ENCODE results near the gene TMEM255B.

TMEM255B gene

GRCh38 chr13:113845055-113845454, 86.0 kb downstream of the TMEM255B start:
- no peak for TF ChIP-seq ZNF274 (IDR thresholded peaks at IDR 0.05; ENCODE audit: low read depth, low read length)
- no peak overlapping the region for H3K4me3 ChIP-seq (ENCODE audit: low read length)

GRCh38 chr13:113845723-113846635, 87.0 kb downstream of the TMEM255B start:
- no peak overlapping the region for H3K4me3 ChIP-seq (ENCODE audit: low read length)
- no peak for TF ChIP-seq ZNF274 (IDR thresholded peaks at IDR 0.05; ENCODE audit: low read depth, low read length)

DNA sequence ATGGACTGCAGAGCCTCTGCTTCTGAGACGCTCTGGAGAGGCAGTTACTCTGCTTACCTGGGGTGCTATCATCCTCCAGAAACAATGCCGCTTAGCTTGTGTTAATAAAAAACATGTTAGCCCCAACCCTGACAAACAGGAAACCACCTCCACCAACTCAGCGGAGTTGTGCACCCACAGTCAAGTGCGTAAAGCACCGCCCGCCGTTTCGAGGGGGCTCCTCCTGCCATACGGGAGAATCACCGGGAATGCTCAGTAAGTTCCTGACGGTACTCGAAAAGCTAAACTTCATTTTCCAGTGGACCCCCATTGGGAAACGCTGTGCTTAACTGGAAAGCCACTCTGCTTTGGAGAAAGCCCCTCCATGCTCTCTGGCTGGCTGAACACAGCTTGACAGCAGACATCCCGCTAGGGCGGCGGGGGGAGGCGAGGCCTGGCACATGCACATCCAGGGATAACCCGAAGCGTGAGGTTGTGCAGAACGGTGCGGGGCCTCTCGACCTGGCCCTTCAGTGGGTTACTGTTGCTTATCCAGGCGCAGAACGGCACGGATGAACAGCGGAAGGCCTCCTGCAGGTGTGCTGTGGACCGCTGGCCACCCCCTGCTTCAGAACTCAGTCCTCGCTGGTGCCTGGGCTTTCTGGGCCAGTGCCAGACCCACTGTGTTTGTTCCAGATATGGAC, 87.8 kb downstream of the TMEM255B start:
- TF ChIP-seq ZNF274 (IDR thresholded peaks at IDR 0.05; ENCODE audit: low read depth, low read length), result no peak
- no peak overlapping the region for H3K4me3 ChIP-seq (ENCODE audit: low read length)

- TF ChIP-seq ZNF274 (IDR thresholded peaks at IDR 0.05; ENCODE audit: low read depth, low read length), result no peak
- no peak overlapping the region for H3K4me3 ChIP-seq (ENCODE audit: low read length)
Observed at GRCh38 chr13:113848020-113848419, 89.0 kb downstream of the TMEM255B start.

GRCh38 chr13:113848431-113849260, 89.6 kb downstream of the TMEM255B start:
- no peak overlapping the region for H3K4me3 ChIP-seq (ENCODE audit: low read length)
- no peak for TF ChIP-seq ZNF274 (IDR thresholded peaks at IDR 0.05; ENCODE audit: low read depth, low read length)

DNA sequence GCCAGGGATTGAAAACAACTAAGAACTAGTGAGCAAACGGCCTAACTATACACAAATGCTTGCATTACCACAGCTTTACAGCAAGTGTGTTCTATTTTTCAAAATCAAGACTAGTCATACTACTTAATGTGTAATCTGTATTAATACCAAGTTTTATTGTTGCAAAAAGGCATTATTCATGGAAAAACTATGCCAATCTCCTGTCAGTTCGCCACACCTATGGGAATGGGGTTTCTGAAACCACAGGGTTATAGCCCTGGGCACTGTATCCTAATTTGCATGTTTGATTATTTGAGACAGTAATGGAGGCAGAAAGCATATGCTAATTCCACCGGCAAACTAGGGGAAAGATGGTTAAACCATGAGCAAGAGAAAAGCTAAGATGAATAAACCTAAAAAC, 90.5 kb downstream of the TMEM255B start:
- no peak for TF ChIP-seq ZNF274 (IDR thresholded peaks at IDR 0.05; ENCODE audit: low read depth, low read length)
- no peak overlapping the region for H3K4me3 ChIP-seq (ENCODE audit: low read length)

DNA sequence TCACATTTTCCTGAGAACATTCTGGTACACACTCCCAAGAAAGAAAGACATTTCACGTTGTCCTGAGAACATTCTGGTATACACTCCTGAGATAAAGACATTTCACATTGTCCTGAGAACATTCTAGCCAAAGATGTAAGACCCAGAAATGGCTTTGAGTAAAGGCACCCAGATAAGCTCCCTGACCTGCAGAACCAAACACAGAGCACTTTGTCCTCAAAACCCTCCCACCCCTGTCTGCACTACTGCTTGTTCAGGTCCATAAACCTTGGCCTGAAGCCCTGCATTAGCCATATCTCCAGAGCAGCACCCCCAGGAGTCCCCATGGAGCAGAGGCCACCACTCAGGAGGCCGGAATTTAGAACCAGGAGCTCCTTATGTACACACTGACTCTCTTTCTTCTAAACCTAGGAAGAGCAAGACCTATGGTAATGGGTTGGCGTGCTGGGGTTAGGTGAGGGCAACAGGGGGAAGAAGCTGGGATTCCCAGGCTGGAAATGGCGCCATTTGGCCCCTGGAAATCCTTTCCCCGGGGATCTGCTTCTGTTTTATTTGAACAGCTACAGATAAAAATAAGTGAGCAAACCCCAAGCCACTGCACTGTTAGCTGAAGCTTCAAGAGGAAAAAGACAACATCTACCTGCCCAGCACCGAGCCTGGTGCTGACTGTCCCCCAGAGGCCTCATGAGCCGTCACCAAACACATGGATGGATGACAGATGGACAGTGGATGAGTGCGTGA, 91.1 kb downstream of the TMEM255B start:
- TF ChIP-seq ZNF274 (IDR thresholded peaks at IDR 0.05; ENCODE audit: low read depth, low read length), result no peak
- H3K4me3 ChIP-seq (ENCODE audit: low read length), result no peak overlapping the region

- H3K4me3 ChIP-seq (ENCODE audit: low read length), result no peak overlapping the region
- TF ChIP-seq ZNF274 (IDR thresholded peaks at IDR 0.05; ENCODE audit: low read depth, low read length), result no peak
Observed at GRCh38 chr13:113850722-113851479, 91.9 kb downstream of the TMEM255B start.

- no peak for TF ChIP-seq ZNF274 (IDR thresholded peaks at IDR 0.05; ENCODE audit: low read depth, low read length)
- no peak overlapping the region for H3K4me3 ChIP-seq (ENCODE audit: low read length)
Observed at GRCh38 chr13:113851480-113851803, 92.4 kb downstream of the TMEM255B start.

GRCh38 chr13:113851826-113852535, 93.0 kb downstream of the TMEM255B start:
- TF ChIP-seq ZNF274 (IDR thresholded peaks at IDR 0.05; ENCODE audit: low read depth, low read length), result no peak
- no peak overlapping the region for H3K4me3 ChIP-seq (ENCODE audit: low read length)

DNA sequence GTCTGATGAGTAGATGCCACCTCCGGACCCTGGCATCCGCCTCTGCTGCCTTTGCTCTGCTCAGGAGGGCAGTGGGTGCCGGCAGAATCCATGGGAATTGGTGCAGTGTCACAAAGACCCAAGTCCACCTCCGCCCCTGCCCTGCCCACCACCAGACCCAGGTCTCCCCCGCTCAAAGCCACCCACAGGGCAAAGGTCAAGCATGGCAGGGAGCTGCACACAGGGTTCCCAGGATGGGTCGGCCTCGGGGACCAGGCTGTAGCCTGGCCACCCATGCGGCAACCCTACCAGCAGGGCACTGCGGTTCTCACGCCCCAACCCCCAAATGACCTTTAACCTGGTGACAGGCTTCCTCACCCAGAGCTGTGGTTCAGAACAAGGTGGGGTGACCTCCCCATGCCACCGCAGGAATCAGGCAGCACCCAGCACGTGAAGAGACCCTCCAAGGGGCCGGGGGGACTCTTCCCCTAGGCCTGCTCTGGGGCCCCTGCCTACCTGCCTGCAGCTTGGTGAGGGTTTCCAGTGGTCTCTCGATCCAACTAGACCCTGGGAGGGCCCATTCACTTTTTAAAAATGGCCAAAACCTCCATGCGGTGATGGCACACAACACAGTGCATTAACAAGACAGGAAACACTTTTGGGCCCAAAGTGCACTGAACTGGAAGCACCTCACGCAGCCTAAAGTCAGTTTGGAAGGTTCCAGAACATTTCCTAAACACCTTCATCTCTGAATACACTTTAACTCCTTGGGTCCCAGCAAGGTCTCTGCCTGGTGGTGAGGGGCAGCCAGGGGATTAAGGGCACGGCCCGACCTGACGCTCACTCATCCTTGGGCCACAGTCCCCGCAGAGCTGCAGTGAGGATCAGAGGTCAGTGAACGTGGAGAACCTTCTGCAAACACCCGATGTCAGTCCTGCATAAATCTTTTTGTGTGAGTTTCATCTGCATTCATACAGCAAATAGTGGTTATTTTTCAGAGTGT, 93.8 kb downstream of the TMEM255B start:
- H3K4me3 ChIP-seq (ENCODE audit: low read length), result no peak overlapping the region
- no peak for TF ChIP-seq ZNF274 (IDR thresholded peaks at IDR 0.05; ENCODE audit: low read depth, low read length)

All from GM08714 (cell line).